Neural progenitor cell (in vitro differentiated cells): ENCODE data around the gene CRTC1.
"Not testable (repeated sequence)": the region's sequence is repeated elsewhere in the genome, so short reads cannot be mapped to it uniquely, and the experiment has no call there.

Experiments
- CTCF ChIP-seq: fragments of 200-600 bp; sonication (generic); IDR thresholded peaks from 2 replicates; pipeline ENCODE4 v1.5.1; 2017; ENCODE audit warnings: antibody characterized with exemption, mild to moderate bottlenecking
- EZH2 ChIP-seq: fragments of 200-600 bp; sonication (generic); IDR thresholded peaks from 2 replicates; pipeline ENCODE4 v1.6.1; 2017; ENCODE audit warnings: antibody characterized with exemption, mild to moderate bottlenecking, moderate library complexity

GRCh38 chr19:18727602-18728001 is 44.1 kb downstream of the CRTC1 start:
- not testable (repeated sequence) for TF ChIP-seq CTCF, EZH2
